Epidermal melanocyte (primary cell): ENCODE measurements around the gene JARID2.

ENCODE experiments used
- DNase-seq: peaks from one replicate; pipeline ENCODE4 v3.0.0; 2011; ENCODE audit warnings: low spot score; ENCODE audit not compliant: insufficient read length

The JARID2 gene

GRCh38 chr6:15398633-15399275 is 152.9 kb downstream of the JARID2 start:
- no peak for DNase-seq

GRCh38 chr6:15399641-15400470 is 154.0 kb downstream of the JARID2 start:
- peak; percentile 63 for DNase-seq

GRCh38 chr6:15400572-15401004 is 154.7 kb downstream of the JARID2 start:
- DNase-seq = no peak

GRCh38 chr6:15401120-15401519 is 155.3 kb downstream of the JARID2 start:
- DNase-seq = no peak

- DNase-seq = no peak
Measured at GRCh38 chr6:15401769-15402250, 155.9 kb downstream of the JARID2 start.

GRCh38 chr6:15402406-15403045 is 156.7 kb downstream of the JARID2 start:
- no peak for DNase-seq

GRCh38 chr6:15403094-15403755 is 157.4 kb downstream of the JARID2 start:
- no peak for DNase-seq

GRCh38 chr6:15404685-15404980 is 158.8 kb downstream of the JARID2 start:
- DNase-seq = no peak

- DNase-seq = no peak
Measured at GRCh38 chr6:15405129-15406068, 159.5 kb downstream of the JARID2 start.

- no peak for DNase-seq
Measured at GRCh38 chr6:15406452-15406851, 160.6 kb downstream of the JARID2 start.

GRCh38 chr6:15408008-15408407 is 162.1 kb downstream of the JARID2 start:
- DNase-seq = no peak

GRCh38 chr6:15408758-15409157 is 162.9 kb downstream of the JARID2 start:
- DNase-seq = no peak

GRCh38 chr6:15409301-15410125 is 163.6 kb downstream of the JARID2 start:
- DNase-seq = no peak

- no peak for DNase-seq
Measured at GRCh38 chr6:15410126-15410391, 164.2 kb downstream of the JARID2 start.

GRCh38 chr6:15410752-15411151 is 164.9 kb downstream of the JARID2 start:
- no peak for DNase-seq

- no peak for DNase-seq
Measured at GRCh38 chr6:15411766-15412165, 165.9 kb downstream of the JARID2 start.

GRCh38 chr6:15412767-15413166 is 166.9 kb downstream of the JARID2 start:
- DNase-seq = no peak

- peak; percentile 80 for DNase-seq
Measured at GRCh38 chr6:15413466-15414234, 167.8 kb downstream of the JARID2 start.

- DNase-seq = no peak
Measured at GRCh38 chr6:15414235-15414612, 168.4 kb downstream of the JARID2 start.
